Left colon (tissue), 2 donors: Measurements from ENCODE around the gene LRRC63. TPM values are rescaled to one million over a fixed set of nuclear protein-coding genes. Genes with fewer than 3 reads are reported as not detected.

ENCODE experiments used
- ATAC-seq: fragments of 200-7000 bp; cut with Tn5 transposase; one replicate; pipeline ENCODE4 v1.9.1; 2020; ENCODE audit warnings: mild to moderate bottlenecking, moderate library complexity
- DNase-seq, 2 donors: peaks; one replicate each; pipeline ENCODE4 v3.0.0-alpha.2; 2020
- intact Hi-C, 2 donors: fragments of 100-400 bp; cut with DNase I in 1 of 2; cut with micrococcal nuclease in 1 of 2; formaldehyde crosslinking; loops; one replicate each; pipeline versions ENCODE4 v1.11.2 to v1.14.0; 2022; cut with DNase I, micrococcal nuclease
- total RNA-seq, 2 donors: library from RNA; stranded (reverse); fragmentation: NEBNext Ultra II Directional; extraction: Animal tissue kit (Norgen Biotek cat#: 25700); gene quantifications; one replicate each; pipeline ENCODE4 v1.2.1, GENCODE V29; 2021
- donor health status: DM: no; HTN: no; CAD: no.
- donor health status: DM: yes; HTN: yes; CAD: no.

Gene LRRC63
- total RNA-seq, 2 donors from 2014 or later: not detected

DNA sequence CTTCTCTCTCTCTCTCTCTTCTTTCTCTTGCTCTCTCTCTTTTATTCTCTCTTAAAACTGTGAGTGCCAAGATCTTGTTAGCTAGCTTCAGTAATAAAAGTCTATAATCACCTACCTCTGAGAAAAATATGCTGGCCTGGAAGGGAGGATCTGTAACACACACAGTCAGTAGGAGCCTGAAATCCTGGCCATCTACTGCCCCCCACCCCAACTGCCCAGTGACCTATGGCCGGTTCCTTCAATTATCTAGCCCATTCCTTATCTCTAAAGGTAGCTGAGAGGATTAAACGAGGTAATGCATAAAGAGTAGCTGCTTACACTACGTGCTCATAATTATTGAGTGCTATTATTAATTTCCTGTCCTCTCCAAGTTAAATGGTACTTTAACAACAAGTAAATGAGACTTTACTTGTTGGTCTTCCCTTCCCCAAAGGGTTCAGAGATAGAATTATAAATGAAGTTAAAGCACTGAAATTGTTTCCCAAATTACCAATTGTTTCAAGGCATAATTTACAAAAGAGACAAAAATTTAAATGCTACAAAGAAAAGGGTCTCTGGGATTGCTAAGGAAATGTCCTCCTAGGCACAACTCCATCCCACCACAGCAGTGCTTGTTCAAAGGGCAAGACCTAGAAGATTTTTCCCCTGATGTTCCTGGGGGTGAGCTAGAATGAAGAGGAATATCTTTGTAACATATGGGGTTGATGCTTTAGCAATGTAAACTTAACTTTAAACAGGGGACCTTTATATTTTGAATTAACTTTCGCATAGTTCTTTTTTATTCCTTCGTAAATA, 31.6 kb upstream of the LRRC63 start:
- intact Hi-C loops: no loop called here
- ATAC-seq (no peak), DNase-seq (no peak)

DNA sequence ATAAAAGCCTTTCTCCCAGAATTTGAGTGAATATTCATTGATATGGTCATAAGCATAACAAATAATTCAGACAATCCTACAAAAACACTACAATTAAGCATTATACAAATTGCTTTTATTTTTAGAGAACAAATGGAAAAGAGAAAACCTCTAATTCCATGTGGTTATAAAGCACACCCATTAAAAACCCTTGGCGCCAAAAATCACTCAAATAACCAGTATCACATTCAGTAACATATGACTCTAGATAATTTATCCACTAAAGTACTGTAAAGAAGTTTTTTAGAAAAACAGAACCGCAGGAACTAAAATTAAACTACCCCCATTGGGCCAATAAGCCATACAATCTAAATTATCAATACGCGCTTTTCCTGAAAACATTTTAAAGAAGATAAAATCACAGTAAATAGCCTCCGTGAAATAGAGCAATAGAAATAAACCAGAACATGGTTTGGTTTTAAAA, 30.3 kb upstream of the LRRC63 start:
- DNase-seq: no peak
- ATAC-seq: no peak
- intact Hi-C loops: no loop called here

DNA sequence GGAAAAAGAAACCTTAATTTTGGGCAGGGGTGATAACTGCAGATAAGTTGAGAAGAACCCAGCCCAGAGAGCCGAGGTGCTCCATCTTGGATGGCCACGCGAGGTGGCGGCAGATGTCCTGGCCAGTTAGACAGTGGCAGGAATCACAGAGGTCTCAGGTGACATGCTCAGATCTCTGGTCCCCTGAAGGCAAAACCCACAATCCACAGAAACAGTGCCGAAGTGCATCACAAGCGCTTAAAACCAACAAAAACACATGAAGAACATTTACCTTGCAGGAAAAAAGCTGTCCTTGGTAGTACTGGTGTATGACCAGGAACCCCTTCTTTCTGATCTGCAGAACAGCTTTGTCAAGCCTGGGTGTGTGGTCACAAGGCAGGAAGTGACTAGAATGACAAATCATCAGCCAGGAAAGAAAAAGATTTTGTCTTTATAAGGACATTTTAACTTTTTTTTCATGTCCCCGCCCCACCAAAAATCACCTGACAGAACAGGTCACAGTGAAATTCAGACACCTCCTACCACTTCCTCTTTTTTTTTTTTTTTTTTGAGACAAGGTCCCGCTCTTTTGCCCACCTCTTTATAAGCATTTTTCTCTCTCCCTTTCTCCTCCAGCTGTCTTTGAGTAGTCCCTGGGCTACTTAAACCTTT, 29.8 kb upstream of the LRRC63 start, which contains the start of gene LCP1:
LCP1 (minus strand) TSS at position 338 of the 651 bp plus-strand sequence. CDS start 22,515 bp downstream, outside the sequence.
- intact Hi-C loops: no loop called here
- DNase-seq (peak in 1 of 2 donors; percentile 27), ATAC-seq (peak; percentile 32)

DNA sequence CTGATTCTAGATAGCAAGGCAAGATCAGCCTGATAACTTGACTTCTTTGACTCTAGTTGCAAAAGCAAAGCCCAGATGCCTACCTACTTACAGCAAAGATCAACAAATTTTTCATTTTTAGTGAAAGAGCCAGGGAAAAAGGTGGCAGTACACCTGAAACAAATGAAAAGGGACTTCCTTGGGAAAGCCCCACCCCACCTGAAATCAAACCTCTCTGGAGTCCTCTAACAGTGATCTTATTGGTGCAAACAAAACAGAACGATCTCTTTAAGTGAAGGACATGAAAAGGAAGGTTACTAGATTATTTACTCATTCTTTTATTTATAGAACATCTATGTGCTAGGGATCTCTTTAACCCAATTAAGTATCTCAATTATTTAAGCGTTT, 29.2 kb upstream of the LRRC63 start:
- no peak for DNase-seq
- ATAC-seq: no peak
- intact Hi-C loops: no loop called here

DNA sequence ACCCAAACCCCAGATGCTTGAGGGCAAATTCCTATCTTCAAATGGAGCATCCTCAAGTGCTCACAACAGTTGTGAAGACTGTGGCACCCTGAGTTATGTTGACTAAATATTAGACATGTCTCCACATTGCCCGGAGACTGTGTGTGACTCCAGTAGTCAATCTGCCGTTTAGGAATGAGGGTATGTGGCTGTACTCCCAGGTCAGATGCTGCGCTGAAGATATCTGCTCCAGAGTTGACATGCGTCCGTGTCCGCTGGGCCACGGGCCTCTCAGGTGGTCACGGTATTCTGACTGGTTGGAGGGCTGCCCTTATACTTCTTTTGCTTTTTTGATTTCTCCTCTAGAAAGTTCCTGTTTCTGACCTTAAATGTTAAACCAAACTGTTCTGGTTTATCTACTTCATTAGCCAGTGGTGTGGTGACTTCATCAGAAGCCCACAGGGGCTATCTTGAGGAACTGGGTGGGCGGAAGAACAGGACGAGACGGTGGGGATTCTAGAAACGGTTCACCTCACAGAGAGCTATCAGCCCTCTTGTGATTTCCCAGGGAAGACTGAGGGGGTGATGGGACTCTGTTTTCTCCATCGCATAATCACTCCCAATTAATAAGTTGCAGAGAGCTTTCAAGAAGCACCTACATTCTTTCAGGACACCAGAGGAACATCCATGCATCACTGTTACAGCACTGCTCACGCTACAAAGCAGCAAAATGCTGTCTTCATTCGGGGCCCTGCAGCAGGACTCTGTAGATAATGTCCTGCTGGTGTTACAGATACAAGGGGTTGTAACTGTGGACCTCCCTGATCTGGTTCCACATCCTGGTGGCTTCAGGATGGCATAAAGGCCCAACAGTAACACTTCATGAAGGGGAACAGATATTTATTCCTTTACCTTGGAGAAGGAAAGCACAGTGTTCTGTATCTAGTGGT, 28.4 kb upstream of the LRRC63 start:
- intact Hi-C loops: no loop called here
- DNase-seq: no peak
- ATAC-seq: no peak

DNA sequence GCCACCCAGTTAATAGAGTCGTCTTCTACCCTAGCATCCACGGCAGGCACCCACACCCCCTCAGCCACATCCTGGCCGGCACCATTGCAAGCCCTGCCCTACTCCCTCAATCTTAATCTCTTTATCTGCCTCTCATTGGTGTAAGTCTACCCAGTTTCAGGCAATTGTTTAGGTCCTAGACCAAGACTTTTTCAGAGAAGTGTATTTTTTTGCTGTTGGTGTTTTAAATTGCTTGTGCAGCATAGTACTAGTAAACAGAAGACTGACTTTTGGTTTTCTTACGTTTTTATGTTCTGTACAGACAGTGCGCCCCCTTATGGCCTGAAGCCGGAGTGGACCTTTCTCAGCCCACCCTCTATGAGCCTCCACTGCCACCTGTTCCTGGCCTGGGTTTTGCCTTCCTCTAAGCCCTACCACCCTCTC, 27.4 kb upstream of the LRRC63 start:
- intact Hi-C loops: no loop called here
- ATAC-seq (peak; percentile 38), DNase-seq (peak in 1 of 2 donors; percentile 68)

DNA sequence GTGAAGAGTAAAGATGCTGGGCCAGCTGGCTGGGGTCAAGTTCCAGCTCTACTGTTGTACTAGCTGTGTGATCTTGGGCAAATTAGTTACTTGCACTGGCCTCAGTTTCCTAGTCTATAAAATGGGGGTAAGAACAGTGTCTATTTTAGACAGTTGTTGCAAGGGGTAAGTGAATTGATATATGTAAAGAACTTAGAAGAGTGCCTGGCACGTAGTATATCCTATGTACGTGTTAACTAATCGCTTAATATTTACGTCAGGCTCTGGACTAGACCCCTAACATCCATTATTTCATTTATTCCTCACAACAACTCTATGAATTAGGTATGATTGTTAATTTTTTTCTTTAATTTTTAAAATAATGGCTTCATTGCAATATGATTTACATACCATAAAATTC, 26.1 kb upstream of the LRRC63 start:
- DNase-seq (no peak), ATAC-seq (no peak)
- intact Hi-C loops: no loop called here

DNA sequence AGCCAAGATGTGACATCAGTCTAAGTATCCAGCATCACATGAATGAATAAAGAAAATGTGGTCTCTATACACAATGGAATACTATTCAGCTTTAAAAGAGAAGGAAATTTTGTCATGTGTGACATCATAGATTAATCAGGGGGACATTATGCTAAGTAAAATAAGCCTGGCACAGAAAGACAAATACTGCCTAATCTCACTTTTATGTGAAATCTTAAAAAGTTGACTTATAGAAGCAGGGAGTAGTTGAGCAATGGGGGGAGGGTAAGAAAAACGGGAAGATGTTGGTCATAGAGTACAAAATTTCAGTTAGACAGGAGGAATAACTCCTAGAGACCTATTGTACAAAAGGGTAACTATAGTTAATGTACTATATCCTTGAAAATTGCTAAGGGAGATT, 19.3 kb upstream of the LRRC63 start:
- no peak for ATAC-seq

DNA sequence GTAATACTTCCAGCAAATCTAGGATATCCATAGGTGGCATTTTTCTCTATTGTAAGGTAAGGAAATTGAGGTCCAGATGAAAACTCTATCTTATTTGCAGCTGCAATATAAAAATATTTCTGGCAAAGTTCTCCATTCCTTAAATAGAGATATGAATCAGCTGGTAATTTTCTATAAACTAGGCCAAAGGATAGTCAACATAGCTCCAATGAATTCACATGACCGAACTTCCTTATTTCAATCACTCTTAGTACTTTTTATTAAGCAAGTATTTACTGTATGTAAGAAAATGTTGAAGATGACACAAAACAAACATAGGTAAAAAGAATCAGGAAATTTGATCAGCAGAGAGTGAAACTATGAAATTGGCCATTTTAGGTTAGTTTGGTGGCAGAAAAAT, 16.7 kb upstream of the LRRC63 start:
- no peak for DNase-seq
- ATAC-seq: no peak
- intact Hi-C loops: no loop called here

More for the DNA sequence above, 19.3 kb upstream of the LRRC63 start:
- intact Hi-C loops: no loop called here
- no peak for DNase-seq

DNA sequence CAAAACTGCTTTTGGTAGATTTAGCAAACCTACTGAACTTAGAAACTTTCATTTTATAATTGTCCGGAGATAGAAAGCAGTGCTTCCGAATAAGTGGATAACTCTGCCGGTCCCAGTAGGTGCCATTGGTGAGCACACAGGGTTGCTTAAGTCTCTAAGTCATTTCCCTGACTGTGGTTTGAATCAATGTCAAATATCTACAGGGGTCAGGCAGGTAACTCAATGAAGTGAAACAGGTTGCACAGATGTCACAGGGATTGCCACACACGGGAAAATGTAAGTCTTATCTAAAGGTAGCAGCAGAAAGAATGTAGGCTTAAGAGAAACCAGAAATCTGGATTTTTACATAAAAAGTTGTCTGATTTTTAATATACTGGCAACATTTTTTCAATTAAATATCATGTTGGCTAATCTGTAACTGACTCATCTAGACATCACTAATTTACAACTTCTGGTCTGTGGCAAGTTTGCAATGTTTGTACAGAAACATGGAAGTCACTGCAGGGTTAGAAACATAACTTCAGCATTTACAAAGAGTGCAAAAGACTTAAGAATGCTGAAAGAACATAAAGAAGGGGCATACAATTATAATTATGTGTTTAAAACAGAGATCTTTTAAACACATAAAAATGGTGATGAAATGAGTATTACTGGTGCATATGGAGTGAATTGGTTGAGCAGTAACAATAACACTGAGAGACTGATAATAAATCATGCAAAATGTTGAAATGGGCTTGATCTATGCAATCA, 14.3 kb upstream of the LRRC63 start:
- DNase-seq: no peak
- intact Hi-C loops: no loop called here
- no peak for ATAC-seq

DNA sequence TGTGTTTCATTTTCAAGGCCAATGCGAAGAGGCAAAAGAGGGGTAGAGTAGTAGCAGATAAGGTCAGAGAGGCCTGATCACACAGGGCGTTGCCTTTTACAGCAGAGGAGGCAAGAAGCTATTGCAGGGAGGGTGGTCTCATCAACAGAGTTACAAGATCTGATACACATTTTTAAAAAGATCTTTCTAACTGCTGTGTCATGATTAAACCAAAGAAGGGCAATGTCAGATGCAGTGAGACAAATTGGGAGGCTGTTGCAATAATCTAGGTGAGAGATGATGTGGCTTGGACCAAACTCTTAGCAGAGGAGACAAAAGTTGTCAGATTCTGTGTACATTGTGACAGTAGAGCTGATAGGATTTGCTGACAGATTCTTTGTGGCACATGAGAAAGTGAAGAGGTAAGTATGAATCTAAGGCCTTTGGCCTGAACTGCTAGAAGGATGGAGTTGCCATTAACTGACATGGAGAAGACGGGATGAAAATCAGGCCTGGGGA, 13.0 kb upstream of the LRRC63 start:
- intact Hi-C loops: no loop called here
- DNase-seq (no peak), ATAC-seq (no peak)

DNA sequence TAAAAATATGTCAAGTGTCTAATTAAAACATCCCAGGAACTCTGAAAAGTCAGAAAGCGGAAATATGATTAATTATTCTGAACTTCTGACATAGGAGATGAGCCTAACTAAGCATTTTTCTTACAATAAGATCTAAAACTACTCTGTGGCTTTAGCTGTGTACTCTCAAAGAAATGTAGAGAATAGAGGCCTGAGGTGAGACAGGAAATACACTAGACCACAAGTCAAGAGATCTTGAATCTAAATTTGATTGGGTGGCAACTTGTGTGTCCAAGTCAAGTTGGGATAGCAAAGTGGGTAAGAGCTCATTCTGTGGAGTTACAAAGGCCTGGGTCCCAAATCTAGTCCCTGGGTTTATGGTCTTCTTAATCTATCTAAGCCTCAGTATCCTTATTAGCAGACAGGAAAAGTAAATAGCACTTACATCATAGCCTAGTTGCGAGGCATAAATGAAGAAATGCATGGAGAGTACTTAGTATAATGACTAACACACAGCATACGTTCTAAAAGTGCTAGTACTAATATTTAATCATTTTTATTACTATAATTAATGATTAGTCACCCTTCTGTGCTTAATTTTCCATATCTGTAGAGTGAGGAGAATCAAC, 9.4 kb upstream of the LRRC63 start:
- no peak for ATAC-seq
- intact Hi-C loops: no loop called here
- DNase-seq: no peak

DNA sequence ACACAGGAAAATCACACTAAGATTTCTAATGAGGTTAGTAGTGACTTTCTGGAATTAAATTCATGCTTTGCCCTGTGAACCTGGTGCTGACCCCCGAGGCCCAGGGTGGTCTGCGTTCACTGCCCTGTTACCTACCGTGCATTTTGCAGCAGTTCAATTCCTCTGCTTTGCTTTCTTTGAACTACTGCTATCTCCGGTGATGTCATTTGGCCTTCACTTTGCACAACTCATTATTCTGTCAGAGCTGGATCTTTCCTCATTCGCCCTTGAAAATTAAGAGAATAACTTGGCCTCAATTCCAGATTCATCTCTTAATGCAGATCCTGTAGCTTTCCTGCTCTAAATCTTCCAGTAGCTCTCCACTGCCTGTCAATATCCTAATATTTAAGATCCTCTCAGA, 8.8 kb upstream of the LRRC63 start:
- intact Hi-C loops: no loop called here
- no peak for ATAC-seq
- no peak for DNase-seq

DNA sequence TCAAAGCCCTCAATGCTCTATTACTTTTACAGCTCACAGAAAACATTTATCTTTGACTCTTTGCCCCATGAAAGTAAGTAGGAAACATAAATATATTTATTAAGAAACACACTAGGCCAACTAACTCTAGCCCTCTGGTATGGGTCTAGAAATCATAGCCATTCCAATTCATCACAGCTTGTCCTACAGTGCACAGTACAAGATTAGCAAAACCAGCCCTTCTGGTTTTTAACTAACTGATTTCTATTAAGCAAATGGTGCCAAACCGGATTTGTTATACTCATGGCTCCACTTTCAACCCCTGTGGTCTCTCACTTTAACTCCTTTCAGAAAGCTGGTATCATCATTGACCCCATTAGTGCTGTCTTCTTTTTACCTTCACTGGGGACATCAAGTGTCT, 5.6 kb upstream of the LRRC63 start:
- DNase-seq (no peak), ATAC-seq (no peak)
- intact Hi-C loops: no loop called here

DNA sequence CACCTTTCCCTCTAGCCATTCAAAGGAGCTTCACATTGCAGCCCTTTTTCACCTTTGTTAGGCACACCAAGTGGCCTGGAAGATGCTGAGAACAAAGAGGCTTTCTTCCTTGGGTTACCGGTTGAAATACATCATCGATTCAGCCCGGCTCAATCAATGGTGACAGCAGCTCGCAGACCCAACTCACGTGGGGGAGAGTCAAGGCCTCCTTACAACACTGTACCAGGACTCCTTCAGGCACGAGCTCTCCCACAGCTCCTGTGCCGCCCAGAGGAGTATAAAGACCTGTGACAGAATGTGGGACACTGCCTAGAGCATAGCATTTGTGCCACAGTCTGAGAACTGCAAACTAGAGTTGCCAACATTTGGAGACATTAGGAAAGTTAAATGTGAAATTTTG, 3.9 kb upstream of the LRRC63 start:
- intact Hi-C loops: no loop called here
- DNase-seq (no peak), ATAC-seq (no peak)

DNA sequence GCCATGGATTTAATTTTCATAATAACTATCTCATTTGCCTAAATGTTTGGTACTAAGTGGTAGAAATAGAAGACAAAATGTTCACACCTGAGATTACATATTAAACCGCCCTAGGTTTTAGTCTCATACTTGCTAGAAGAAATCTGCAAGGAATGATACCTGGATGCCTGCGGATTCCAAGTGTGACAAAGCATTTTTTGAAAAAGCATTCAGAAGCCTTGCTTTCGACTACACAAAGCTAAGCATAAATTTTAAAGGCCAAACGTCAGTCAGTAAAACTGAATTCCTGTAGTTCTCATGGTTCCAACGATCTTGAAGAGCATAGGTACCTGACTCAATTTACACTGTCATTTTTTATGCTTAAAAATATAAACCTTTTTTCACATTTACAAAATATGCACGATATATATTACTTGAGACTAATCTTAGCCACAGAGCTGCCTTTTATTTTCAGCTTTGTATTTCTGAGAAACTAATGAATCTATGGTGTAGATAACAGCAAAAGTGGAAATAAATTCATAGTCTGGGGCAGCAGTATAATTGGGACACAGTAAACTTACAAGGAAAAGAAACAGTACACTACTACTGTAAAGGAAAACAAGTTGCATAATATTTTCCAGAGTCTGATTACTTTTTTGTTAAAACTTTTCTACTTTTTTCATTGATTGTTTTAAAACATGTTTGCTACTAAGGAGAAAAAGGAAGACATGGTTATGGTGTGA, 1.2 kb upstream of the LRRC63 start:
- intact Hi-C loops: no loop called here
- DNase-seq (no peak), ATAC-seq (no peak)

DNA sequence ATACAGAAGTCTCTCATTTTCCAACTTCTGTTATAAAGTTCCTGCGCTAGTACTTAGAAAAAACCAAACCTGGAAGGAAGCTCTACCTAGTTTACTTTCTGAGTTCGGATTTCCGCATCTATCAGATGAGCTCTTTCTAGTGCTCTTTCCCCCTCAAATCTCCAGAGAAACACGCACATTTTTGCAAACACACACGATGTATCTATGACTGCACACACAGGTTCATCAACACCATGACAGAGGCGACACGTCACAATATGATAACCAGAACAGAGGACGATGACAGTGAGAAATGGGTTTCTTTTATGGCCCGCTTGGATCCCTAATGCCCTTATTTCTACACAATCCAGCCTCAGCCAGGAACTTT, 629 bp upstream of the LRRC63 start:
- DNase-seq (no peak), ATAC-seq (peak; percentile 32)

DNA sequence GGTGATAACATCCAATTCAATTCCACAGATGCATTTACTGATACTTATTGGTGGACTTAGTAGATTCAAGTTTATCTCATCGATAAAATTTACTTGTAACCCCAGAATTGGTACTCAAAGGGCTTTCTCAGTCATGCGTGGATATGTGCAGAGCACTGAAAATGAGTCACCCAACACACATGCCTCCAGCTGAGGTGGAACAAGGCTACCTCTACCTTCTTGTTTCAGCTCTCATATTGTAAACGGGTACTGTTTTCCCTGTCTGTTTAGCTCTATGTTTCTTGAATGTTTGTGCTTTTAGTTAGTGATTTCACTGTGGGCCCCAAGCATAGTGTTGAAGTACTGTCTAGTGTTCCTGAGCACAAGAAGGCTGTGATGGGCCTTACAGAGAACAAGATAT, 1.5 kb downstream of the LRRC63 start:
- ATAC-seq (no peak), DNase-seq (no peak)
- intact Hi-C loops: no loop called here

More for the DNA sequence above, 629 bp upstream of the LRRC63 start:
- intact Hi-C loops: no loop called here
